ENCODE data around the gene SPEN. TPM values are rescaled to one million over a fixed set of nuclear protein-coding genes. Genes with fewer than 3 reads are reported as not detected.

The SPEN gene
- total and polyA plus RNA-seq, 9 of the 15 experiments (the other 6 are each of a cell fraction or from before 2014, with no cell fraction given): 5.7 to 87.5 (median 27.2) TPM

DNA sequence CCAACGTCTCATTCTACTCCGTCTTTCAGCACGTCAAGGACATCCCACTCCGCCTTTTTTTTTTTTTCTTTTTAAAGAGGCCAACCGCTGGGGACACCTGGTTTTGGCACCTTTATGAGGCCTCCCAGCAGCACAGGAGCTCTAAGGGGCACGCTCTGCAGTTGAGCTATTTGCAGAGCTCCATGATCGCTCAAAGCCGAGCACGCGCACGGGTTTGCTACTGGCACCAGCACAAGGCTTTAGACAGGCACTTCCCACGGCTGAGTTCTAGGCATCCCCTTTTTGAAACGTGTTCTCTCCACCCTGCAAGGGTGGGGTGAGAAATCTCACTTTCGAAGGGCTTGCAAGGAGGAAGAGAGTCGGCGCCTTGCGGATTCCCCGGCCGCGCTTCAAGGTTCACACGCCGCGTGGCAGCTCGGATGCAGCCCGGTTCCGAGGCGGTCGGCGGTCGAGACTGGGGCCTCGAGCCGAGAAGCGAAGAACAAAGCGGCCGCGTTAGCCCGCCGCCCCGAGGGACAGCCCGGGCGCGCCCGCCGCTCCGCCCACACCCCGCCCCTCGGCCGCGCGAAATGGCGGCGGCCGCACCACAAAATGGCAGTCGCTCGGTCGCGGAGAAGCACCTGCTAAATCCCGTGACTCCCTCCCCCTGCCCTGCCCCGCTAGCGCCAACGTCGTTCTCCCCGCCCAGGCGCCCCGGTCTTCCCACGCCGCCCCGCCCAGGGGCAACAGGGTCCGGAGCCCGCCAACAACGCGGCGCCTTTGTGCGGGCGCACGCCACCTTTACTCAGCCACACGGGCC is 12.9 kb upstream of the SPEN start (continued):
- TF ChIP-seq REST (IDR thresholded peaks at IDR 0.05; ENCODE audit: borderline replicate concordance) (0 out of 2 replicates have a peak, but pooled peaks have one; percentile 4), REST (CRISPR knock-in tag; IDR thresholded peaks at IDR 0.05; ENCODE audit: low read depth) (no peak), ZNF512 (tag; IDR thresholded peaks at IDR 0.05) (no peak), TSHZ1 (CRISPR knock-in tag; IDR thresholded peaks at IDR 0.05) (no peak), ZNF311 (CRISPR knock-in tag; IDR thresholded peaks at IDR 0.05) (no peak), KHSRP (IDR thresholded peaks at IDR 0.05) (no peak), E2F5 (CRISPR knock-in tag; IDR thresholded peaks at IDR 0.05) (peak; percentile 85; the same call in 1 of the 2 replicates), RBM39 (optimal IDR thresholded peaks at IDR 0.05; ENCODE audit: low read depth, low read length) (no peak), SMAD2 (IDR thresholded peaks at IDR 0.05; ENCODE audit: low read depth, low read length) (no peak)
- TF ChIP-seq, protein P1, sequence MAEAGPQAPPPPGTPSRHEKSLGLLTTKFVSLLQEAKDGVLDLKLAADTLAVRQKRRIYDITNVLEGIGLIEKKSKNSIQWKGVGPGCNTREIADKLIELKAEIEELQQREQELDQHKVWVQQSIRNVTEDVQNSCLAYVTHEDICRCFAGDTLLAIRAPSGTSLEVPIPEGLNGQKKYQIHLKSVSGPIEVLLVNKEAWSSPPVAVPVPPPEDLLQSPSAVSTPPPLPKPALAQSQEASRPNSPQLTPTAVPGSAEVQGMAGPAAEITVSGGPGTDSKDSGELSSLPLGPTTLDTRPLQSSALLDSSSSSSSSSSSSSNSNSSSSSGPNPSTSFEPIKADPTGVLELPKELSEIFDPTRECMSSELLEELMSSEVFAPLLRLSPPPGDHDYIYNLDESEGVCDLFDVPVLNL (CRISPR knock-in tag; IDR thresholded peaks at IDR 0.05; ENCODE audit: low read depth): 0 out of 2 replicates have a peak, but pooled peaks have one; percentile 59

Measured in K562 (cell line).